Adipocyte (in vitro differentiated cells): ENCODE measurements around the gene CLSTN2.

Source experiments
- DNase-seq: peaks from one replicate; pipeline ENCODE4 v3.0.0-alpha.2; 2015; ENCODE audit warnings: low read depth
- H3K27me3 ChIP-seq: replicated peaks from 2 replicates; pipeline ENCODE4 v1.7.0; 2013; ENCODE audit warnings: mild to moderate bottlenecking, low read length, moderate library complexity; ENCODE audit not compliant: control insufficient read depth, insufficient read depth
- H3K36me3 ChIP-seq: 2 replicates; pipeline ENCODE4 v1.7.0; 2013; ENCODE audit warnings: low read length, mild to moderate bottlenecking, moderate library complexity; ENCODE audit not compliant: control insufficient read depth, insufficient read depth, severe bottlenecking
- H3K4me1 ChIP-seq: 2 replicates; pipeline ENCODE4 v1.7.0; 2013; ENCODE audit warnings: mild to moderate bottlenecking, low read length, moderate library complexity; ENCODE audit not compliant: control insufficient read depth, insufficient read depth
- H3K4me3 ChIP-seq: 2 replicates; pipeline ENCODE4 v1.7.0; 2013; ENCODE audit warnings: mild to moderate bottlenecking, low read length, moderate library complexity
- H3K9ac ChIP-seq: 2 replicates; pipeline ENCODE4 v1.7.0; 2013; ENCODE audit warnings: mild to moderate bottlenecking, low read length, moderate library complexity
- H3K9me3 ChIP-seq: 2 replicates; pipeline ENCODE4 v1.7.0; 2013; ENCODE audit warnings: mild to moderate bottlenecking, low read length, moderate library complexity; ENCODE audit not compliant: control insufficient read depth

The CLSTN2 gene

GRCh38 chr3:139978966-139979365, 44.0 kb downstream of the CLSTN2 start:
- no peak overlapping the region for H3K9ac ChIP-seq
- H3K4me3 ChIP-seq, result no peak overlapping the region
- peaks cover 8% of the 10 kb centered on the region for H3K27me3 ChIP-seq
- H3K4me1 ChIP-seq, result no peaks in the 10 kb centered on the region
- H3K36me3 ChIP-seq, result no peaks in the 10 kb centered on the region
- H3K9me3 ChIP-seq, result no peaks in the 10 kb centered on the region
- no peak for DNase-seq

GRCh38 chr3:139979991-139980390, 45.0 kb downstream of the CLSTN2 start:
- H3K27me3 ChIP-seq, result peaks cover 5% of the 10 kb centered on the region
- DNase-seq, result no peak
- H3K9me3 ChIP-seq, result no peaks in the 10 kb centered on the region
- H3K36me3 ChIP-seq, result no peaks in the 10 kb centered on the region
- no peak overlapping the region for H3K9ac ChIP-seq
- H3K4me3 ChIP-seq, result no peak overlapping the region
- no peaks in the 10 kb centered on the region for H3K4me1 ChIP-seq

- DNase-seq, result peak; percentile 22
- Histone ChIP-seq H3K9me3 (no peaks in the 10 kb centered on the region), H3K4me3 (no peak overlapping the region), H3K27me3 (peaks cover 6% of the 10 kb centered on the region), H3K4me1 (no peaks in the 10 kb centered on the region), H3K36me3 (no peaks in the 10 kb centered on the region), H3K9ac (no peak overlapping the region)
Measured at GRCh38 chr3:139982404-139982803, 47.4 kb downstream of the CLSTN2 start.

GRCh38 chr3:139985576-139985975, 50.6 kb downstream of the CLSTN2 start:
- H3K4me1 ChIP-seq, result no peaks in the 10 kb centered on the region
- H3K36me3 ChIP-seq, result no peaks in the 10 kb centered on the region
- no peaks in the 10 kb centered on the region for H3K9me3 ChIP-seq
- peaks cover 8% of the 10 kb centered on the region for H3K27me3 ChIP-seq
- no peak for DNase-seq
- H3K4me3 ChIP-seq, result no peak overlapping the region
- H3K9ac ChIP-seq, result no peak overlapping the region

- Histone ChIP-seq H3K27me3 (peaks cover 12% of the 10 kb centered on the region), H3K9ac (no peak overlapping the region)
- DNase-seq, result no peak
Measured at GRCh38 chr3:139987908-139988307, 52.9 kb downstream of the CLSTN2 start.

GRCh38 chr3:139988472-139989156, 53.6 kb downstream of the CLSTN2 start:
- no peaks in the 10 kb centered on the region for H3K4me1 ChIP-seq
- no peak overlapping the region for H3K9ac ChIP-seq
- peaks cover 15% of the 10 kb centered on the region for H3K27me3 ChIP-seq
- no peak for DNase-seq
- H3K36me3 ChIP-seq, result no peaks in the 10 kb centered on the region
- H3K9me3 ChIP-seq, result no peaks in the 10 kb centered on the region
- H3K4me3 ChIP-seq, result no peak overlapping the region

More at GRCh38 chr3:139987908-139988307, 52.9 kb downstream of the CLSTN2 start:
- Histone ChIP-seq H3K36me3 (no peaks in the 10 kb centered on the region), H3K4me1 (no peaks in the 10 kb centered on the region), H3K4me3 (no peak overlapping the region), H3K9me3 (no peaks in the 10 kb centered on the region)

- Histone ChIP-seq H3K27me3 (peaks cover 8% of the 10 kb centered on the region), H3K36me3 (no peaks in the 10 kb centered on the region), H3K9ac (no peak overlapping the region), H3K4me3 (no peak overlapping the region), H3K9me3 (no peaks in the 10 kb centered on the region), H3K4me1 (no peaks in the 10 kb centered on the region)
- DNase-seq, result no peak
Measured at GRCh38 chr3:139994891-139995290, 59.9 kb downstream of the CLSTN2 start.

- Histone ChIP-seq H3K4me3 (no peak overlapping the region), H3K4me1 (no peaks in the 10 kb centered on the region), H3K36me3 (no peaks in the 10 kb centered on the region), H3K27me3 (peaks cover 2% of the 10 kb centered on the region), H3K9me3 (no peaks in the 10 kb centered on the region), H3K9ac (no peak overlapping the region)
- no peak for DNase-seq
Measured at GRCh38 chr3:140004271-140004670, 69.3 kb downstream of the CLSTN2 start.

GRCh38 chr3:140006331-140006730, 71.3 kb downstream of the CLSTN2 start:
- Histone ChIP-seq H3K4me1 (no peaks in the 10 kb centered on the region), H3K27me3 (peaks cover 5% of the 10 kb centered on the region), H3K9me3 (no peaks in the 10 kb centered on the region), H3K36me3 (no peaks in the 10 kb centered on the region), H3K9ac (no peak overlapping the region), H3K4me3 (no peak overlapping the region)
- DNase-seq, result no peak

GRCh38 chr3:140007081-140007480, 72.1 kb downstream of the CLSTN2 start:
- no peak overlapping the region for H3K4me3 ChIP-seq
- no peaks in the 10 kb centered on the region for H3K36me3 ChIP-seq
- H3K4me1 ChIP-seq, result no peaks in the 10 kb centered on the region
- no peak overlapping the region for H3K9ac ChIP-seq
- H3K27me3 ChIP-seq, result peaks cover 9% of the 10 kb centered on the region
- no peaks in the 10 kb centered on the region for H3K9me3 ChIP-seq
- no peak for DNase-seq

- no peak for DNase-seq
- peaks cover 17% of the 10 kb centered on the region for H3K27me3 ChIP-seq
- no peak overlapping the region for H3K9ac ChIP-seq
- no peaks in the 10 kb centered on the region for H3K4me1 ChIP-seq
- no peaks in the 10 kb centered on the region for H3K36me3 ChIP-seq
- H3K9me3 ChIP-seq, result no peaks in the 10 kb centered on the region
- no peak overlapping the region for H3K4me3 ChIP-seq
Measured at GRCh38 chr3:140007911-140008869, 73.2 kb downstream of the CLSTN2 start.
